HL-60/S4 treated with retinoic acid at 250 ng/mL for 4 days and 3 days (cell line): Measurements from ENCODE around the gene KIF25.

ENCODE experiments used
- in situ Hi-C: fragments of 300-500 bp; cut with MboI; formaldehyde crosslinking; loops from 2 replicates; pipeline ENCODE4 v1.7.0; 2022; ENCODE audit warnings: low sequenced_read_pairs

KIF25 gene, protein sequence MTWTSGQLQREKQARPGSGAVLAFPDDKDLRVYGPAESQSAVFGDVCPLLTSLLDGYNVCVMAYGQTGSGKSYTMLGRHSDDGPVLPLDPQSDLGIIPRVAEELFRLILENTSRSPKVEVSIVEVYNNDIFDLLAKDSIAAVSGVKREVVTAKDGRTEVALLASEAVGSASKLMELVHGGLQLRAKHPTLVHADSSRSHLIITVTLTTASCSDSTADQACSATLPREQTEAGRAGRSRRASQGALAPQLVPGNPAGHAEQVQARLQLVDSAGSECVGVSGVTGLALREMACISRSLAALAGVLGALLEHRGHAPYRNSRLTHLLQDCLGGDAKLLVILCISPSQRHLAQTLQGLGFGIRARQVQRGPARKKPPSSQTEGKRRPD

DNA sequence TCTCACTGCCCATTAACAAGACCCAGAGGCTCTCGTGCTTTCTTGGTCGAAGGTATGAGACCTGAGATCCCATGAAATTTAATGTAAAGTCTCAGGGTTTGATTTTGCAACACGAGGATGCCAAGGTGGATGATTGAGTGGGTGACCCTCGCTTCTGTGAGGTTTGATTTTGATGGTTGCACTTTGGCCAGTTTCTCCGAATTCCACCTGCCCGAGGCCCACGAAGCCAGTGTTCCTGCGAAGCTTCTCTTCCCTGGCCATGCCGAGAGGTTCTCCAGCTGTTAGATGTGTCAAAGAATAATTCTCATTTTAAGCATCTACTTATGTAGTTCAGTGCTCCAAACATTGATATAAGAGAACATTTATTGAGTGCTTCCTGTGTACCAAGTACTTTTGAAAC lies at the start of gene KIF25:
TSS of gene KIF25 (plus strand) at position 30 of the 400 bp plus-strand sequence. CDS start 31,915 bp downstream, outside the sequence.
- in situ Hi-C loops = no loop called here

DNA sequence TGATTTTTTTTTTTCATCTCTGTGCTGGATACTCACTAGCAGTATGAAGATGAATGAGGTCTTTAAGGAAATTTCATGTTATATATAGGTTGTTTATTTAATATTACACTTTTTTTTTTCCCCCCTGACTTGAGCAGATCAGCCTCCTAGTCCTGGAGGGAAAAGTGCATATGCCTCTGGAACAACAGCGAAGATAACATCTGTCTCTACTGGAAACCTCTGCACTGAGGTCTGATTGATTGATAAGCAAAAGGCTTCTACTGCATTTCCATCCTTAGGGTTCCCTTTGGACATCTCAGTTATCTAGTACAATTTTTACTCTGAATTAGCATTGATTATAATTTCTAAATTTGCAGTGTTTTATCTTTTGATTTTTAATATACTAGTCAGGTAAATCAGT lies 49.8 kb upstream of the KIF25 start:
- in situ Hi-C loops = no loop called here

DNA sequence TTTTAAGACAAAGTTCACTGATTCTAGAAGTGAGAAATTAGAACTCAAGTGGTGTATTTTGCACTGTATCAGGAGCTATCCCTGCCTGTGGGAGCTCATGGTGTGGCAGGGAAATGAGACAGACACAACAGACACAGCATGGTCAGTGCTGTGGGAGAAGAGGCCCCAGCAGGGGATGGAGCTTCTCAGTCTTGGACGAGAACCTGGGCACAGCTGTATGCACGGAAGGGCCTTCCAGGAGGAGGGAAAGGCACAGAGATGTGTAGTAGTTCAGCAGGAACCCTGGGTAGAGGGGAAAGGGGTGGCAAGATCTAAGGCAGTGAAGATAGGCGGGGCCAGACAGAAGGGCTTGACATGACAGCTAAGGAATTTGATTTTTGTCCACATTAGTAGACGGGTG lies 48.8 kb upstream of the KIF25 start:
- in situ Hi-C loops = no loop called here

DNA sequence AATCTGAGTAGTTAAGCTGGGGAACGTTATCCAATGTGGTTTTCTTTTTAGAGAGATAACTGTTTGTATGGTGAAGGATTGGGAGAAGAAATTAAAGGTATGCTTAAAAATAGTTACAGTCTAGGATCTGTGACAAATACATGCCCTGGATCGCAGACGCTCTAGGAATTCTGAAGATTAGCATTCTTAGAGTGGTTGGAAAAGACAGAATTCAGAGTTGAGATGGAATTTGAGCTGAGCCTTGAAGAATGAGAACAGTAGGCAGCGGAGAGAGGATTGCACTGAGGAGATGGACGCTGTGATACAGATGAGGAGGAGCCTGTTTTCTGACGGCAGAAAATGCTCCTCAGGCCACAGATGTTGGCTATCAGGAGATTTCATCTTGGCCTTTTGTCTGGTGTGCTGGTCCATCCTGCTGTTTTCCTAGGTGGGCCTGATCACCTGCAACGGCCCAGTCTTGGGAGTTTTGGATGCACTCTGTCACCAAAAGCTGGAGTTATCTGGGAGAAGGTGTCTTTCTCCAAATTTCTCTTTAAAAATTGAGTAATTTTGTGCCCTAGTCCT lies 48.3 kb upstream of the KIF25 start:
- in situ Hi-C loops = no loop called here

DNA sequence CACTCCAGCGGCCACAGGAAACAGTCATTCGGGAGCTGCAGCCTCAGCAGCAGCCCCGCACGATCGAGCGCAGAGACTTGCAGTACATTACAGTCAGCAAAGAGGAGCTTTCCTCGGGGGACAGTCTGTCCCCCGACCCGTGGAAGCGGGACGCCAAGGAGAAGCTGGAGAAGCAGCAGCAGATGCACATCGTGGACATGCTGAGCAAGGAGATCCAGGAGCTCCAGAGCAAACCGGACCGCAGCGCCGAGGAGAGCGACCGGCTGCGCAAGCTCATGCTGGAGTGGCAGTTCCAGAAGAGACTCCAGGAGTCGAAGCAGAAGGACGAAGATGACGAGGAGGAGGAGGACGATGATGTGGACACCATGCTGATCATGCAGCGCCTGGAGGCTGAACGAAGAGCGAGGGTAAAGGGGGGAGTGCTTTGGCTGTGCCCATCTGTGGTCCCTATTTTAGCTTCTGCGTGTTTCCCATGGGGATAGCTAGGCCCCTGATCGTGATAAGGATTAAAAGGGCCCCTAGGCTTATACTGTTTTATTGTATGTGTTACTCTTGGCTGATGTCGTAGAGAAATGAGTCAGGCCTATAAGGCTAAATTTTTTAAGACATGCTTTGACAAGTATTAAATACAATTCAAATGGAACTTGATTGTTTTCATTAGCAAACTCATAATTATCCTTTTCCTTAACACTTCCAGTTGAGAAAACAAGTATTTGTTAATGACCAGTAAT lies 45.5 kb upstream of the KIF25 start:
- in situ Hi-C loops = no loop called here

DNA sequence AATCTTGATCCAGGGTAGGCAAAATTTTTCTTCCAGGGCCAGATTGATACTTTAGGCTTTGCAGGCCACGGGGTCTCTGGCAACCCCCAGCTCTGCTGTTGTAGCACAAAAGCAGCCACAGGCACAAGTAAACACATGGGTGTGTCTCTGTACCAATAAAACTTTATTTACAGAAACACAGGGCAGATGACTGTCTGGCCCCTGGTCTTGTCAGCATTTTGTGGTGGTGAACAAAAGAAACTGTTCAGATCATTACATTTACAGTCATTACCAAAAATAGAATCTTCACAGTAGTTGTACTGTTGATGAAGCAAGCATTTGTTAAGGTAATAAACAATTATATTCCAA lies 45.0 kb upstream of the KIF25 start:
- in situ Hi-C loops = no loop called here

DNA sequence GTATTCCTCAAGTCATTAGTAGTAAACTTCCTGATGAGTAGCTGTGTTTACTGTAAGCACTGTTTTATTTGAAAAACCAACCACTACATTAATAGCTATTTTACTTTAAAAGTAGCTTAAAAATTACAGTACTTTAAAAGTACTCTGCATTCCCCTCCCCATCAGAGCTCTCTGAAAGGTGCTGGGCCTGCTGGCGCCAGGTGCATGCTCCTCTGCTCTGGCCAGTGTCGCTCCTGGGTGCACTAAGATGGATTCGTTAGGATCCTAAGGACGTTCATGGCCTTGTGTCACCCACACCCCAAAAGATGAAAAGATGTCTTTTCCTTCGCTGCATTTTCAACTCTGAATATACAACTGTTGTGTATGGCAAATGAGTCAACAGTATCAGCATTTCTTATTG lies 43.9 kb upstream of the KIF25 start:
- in situ Hi-C loops = no loop called here

DNA sequence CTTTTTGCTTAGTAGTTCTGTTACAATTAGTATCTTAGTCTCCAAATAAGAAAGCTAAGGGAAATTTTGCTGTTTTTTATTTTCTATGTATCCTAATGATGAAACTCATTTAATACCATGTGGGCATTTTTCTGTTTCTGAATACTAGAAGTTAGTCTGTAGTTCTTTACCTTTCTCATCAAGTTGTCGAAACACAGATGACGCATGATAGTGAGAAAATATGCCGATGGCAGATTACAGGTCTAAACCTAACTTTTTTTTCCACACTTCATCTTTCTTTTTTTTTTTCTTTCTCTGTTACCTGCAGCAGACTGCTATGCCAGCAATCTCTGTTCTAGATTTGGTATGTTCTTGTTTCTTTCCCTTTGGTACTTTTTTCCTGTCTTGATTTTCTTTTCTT lies 43.3 kb upstream of the KIF25 start:
- in situ Hi-C loops = no loop called here

DNA sequence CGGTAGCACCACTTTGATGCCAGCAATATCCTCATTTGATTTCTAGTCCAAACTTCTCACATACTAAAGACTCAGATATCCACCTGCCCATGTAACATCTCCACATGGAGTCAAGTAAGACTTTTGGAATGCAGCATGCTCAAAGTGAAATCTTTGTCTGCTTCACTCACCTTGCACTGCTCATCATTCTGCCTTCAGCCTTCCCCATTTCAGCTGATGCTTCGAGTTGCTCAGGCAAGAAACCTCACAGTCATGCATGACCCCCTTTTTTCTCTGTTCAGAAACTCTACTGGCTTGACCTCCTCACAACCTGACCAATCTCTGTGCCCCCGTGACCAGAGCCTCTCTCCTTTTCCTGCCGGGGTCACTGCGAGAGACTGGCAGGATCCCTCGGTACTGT lies 41.0 kb upstream of the KIF25 start:
- in situ Hi-C loops = no loop called here

DNA sequence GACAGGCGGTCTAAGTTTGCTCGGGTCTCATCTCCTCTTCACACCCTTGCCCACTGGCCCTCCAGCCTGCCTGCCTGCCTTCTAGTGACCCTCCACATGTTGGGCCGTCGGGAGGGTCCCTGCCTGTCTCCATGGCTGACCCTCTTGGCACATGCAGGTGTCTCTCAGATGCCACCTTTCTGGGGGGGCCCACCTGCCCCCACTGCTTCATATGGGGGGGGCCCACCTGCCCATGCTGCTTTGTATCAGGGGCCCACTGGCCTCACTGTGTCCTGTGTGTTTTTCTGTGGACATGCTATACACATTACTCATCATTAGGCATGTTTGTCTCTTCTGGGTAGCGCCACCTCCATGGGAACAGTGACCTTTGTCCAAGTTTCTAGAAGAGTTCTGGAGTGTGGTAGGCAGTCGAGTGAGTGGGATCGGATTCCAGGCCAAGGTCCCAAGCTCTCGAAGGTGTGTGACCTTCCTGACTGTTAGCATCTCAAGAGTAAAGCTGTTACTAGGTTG lies 40.4 kb upstream of the KIF25 start:
- in situ Hi-C loops = no loop called here

DNA sequence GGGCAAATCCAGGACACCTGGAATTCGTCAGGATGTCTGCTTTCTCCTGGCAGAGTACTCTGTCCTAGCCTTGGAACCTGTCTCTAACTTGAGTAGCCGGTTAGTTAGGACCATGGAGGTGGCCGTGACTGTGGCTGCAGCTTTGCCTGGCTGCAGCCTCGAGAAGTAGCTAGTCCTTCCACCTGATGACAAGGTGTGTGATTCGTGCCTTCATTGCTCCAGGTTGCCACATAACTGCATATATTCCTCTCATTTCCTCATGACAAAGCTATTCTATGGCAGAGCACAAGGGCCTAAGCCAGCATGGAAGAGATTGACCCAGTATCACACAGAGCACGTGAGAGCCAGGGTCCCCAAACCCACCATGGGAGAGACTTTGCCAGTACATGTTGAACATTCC lies 39.8 kb upstream of the KIF25 start:
- in situ Hi-C loops = no loop called here

DNA sequence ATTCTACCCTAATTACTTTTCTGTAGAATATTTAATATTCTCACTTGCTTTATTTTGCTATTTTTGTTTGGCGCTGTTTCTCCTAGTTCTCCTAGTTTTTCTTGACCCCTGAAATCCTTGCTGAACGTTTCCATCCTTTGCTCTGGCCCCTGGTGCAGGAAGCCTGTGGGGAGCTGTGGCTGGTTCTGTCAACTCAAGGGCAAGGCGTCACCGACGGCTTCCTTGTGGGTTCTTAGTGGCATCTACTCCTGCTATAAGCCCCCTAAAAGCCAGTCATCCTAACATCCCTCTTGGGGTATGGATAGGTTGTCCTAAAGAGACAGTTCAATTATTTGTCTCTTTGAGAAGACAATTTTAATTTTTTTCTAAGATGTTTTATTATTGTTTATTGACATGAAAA lies 36.9 kb upstream of the KIF25 start:
- in situ Hi-C loops = no loop called here

DNA sequence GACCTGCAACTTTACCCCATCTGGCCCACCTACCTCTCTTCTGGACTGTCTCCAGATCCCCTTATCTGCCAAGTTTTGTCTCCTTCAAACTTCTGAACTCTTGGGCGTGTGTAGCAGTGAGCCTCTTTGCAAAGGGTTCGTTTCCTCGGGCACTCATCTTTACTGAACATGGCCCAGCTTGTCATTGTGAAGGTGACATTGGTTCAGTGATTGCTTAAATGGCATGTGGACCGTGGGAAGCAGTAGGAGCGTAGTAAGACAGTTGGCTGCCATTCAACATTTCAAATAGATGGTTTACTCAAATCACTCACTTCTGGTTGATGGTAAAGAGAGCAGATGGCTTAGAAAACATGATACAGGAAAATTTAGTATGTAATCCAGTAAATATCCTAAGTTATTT lies 34.8 kb upstream of the KIF25 start:
- in situ Hi-C loops = no loop called here

DNA sequence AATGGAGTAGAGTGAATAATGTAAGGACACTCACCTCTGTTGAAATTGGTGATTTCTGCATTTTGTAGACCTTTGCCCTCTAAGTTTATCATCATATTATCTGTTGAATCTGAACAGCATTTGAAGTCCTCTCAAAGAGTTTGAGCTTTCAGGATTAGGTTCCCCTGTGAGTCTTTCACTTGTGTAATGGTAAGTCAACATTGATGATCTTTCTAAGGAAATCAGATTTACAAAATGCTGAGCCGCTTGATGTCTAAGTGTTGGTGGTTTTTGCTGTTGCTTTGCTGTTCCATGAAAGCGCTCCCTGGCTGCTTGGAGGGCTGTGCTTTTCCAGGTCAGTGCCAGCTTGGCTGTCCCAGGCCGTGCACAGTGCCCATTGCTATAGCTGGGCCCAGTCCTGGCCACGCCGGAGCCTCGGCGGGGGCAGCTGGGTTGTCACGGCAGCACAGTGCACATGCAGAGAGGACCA lies 33.8 kb upstream of the KIF25 start:
- in situ Hi-C loops = no loop called here

DNA sequence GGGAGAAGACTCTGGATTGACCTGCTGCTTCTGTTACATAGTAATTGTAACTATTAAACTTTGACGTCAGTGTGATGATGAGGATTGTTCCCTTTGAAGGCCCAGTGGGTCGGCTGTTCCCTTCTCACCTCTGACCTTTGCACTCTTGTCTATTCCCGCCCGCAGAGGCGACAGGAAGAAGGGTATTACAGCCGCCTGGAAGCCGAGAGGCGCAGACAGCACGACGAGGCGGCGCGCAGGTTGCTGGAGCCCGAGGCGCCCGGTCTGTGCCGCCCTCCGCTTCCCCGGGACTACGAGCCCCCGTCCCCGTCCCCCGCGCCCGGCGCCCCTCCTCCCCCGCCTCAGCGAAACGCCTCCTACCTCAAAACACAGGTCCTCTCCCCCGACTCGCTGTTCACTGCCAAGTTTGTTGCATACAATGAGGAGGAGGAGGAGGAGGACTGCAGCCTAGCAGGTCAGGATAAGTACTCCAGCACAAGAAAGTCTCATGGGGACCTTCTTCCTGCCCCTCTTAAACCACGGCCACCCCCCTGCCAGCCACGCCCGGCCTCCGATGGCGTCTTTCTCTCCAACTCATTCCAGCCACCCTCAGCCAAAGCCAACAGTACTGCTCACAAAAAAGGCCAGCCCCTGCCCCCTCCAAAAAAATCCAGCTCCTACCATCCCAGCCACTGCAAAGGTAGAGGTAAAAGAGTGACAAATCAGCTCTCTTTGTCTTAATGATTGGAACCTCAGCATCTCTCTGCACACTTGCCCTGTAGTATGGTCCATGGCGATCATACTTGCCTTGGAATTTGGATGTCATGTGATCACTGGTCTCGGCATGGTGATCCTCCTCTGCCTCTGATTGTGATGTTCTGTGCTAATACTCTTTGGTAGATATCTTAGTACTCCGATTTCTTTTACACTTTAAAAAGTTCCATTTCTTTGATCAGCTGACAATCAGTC lies 31.6 kb upstream of the KIF25 start:
- in situ Hi-C loops = no loop called here

DNA sequence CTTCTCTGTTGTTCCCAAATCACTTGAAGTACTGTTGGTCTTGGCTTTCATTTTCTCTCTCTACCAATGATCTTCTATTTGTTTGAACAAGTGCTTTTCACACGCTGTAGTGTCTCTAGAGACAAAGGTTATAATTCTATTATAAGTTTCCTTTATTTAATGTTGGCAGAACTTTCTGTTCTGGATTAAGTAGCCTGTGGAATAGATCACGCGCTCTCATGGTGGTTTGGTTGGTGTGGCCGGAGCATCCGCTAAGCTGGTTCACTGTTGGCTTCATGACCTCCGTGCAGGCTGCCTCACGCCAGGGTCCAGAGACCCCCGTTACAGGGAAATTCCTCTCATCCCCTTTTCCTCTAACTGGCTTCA lies 30.9 kb upstream of the KIF25 start:
- in situ Hi-C loops = no loop called here

DNA sequence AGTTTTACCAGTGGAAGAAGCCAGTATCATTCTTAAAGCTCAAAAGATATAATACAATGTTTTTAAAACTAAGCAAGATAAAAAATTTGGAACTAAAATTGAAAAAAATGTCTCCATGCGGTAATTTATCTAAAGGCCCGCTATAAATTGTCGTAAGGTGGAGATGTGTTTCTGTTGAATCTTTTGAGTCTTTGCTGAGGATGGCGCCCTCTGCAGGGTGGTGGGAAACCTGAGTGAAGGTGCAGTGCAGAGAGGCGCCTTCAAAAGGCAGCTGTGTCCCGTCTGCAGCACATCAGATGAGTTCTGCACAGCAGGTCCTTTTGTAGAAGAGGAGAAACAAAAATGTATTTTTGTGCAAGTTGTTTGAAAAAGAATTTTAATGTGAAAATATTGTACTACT lies 29.4 kb upstream of the KIF25 start:
- in situ Hi-C loops = no loop called here

DNA sequence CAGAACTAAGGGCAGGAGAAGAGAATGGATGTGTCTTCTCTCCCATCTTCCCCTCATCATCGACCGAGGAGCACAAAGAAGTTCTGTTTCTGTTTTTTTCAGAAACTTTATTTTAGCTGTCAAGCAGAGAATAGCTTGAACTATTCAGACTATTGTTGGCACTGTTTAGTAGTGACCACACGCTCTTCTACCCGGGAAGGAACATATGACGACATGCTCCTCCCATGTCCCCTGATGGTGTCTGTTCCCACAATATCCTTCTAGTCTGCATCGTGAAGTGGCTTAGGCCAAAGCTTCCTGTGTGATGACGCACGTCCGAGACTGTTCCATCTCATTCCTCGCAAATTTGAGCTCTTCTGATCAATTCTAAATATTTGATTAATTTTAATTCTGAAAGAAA lies 27.2 kb upstream of the KIF25 start:
- in situ Hi-C loops = no loop called here

DNA sequence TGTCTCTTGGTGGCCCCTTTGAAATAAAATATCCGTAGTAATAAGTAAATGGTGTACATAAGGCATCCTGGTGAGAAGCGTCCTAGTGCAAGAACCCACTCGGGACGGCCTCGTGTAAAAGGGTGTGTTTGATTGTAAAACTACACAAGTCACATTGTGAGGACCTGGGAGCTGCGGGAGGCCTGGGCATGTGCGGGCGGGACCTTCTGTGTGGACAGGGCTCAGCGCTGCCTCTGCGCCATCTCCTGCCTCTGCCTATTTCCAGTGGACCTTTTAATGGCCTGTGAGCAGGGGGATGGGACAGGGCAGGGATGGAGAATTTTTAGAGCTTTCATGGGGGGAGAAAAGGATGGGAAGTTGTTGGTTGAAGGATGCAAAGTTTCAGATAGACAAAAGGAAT lies 25.3 kb upstream of the KIF25 start:
- in situ Hi-C loops = no loop called here

DNA sequence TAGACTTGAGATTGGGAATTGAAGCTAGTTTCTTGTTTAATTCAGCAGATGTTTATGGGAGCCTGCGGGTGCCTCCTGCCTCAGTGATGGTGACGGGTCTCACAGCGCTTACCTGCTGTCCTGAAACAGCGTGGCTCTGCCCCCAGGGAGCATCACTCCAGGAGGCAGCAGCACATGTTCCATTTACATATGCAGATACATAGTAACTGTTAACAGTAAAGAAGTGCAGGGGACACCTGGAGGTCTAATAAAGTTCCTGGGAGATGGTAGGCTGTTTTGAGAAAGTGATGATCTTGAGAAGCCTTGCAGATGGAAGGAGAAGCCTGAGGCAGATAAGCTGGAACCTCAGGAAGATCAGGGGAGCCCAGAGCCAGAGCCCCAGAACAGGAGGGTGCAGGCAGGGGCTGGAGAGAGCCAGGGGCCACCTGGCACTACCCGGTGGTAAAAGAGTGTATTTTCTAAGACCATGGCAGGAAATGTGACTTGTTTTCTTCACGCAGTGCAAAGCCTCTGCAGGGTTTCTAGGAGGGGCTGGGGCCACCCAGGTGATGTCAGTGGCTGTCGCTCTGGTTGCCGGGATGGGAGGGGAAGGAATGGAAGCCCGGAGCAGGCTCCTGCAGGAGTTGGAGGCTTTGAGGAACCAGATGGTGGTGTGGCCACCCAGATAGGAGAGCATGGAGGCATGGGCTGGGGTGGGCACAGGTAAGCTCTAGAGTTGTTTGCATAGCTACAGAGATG lies 24.2 kb upstream of the KIF25 start:
- in situ Hi-C loops = no loop called here
